Measurements from ENCODE around the gene CEP250.
"Not testable (repeated sequence)": the region's sequence is repeated elsewhere in the genome, so short reads cannot be mapped to it uniquely, and the experiment has no call there.

CEP250 gene, protein sequence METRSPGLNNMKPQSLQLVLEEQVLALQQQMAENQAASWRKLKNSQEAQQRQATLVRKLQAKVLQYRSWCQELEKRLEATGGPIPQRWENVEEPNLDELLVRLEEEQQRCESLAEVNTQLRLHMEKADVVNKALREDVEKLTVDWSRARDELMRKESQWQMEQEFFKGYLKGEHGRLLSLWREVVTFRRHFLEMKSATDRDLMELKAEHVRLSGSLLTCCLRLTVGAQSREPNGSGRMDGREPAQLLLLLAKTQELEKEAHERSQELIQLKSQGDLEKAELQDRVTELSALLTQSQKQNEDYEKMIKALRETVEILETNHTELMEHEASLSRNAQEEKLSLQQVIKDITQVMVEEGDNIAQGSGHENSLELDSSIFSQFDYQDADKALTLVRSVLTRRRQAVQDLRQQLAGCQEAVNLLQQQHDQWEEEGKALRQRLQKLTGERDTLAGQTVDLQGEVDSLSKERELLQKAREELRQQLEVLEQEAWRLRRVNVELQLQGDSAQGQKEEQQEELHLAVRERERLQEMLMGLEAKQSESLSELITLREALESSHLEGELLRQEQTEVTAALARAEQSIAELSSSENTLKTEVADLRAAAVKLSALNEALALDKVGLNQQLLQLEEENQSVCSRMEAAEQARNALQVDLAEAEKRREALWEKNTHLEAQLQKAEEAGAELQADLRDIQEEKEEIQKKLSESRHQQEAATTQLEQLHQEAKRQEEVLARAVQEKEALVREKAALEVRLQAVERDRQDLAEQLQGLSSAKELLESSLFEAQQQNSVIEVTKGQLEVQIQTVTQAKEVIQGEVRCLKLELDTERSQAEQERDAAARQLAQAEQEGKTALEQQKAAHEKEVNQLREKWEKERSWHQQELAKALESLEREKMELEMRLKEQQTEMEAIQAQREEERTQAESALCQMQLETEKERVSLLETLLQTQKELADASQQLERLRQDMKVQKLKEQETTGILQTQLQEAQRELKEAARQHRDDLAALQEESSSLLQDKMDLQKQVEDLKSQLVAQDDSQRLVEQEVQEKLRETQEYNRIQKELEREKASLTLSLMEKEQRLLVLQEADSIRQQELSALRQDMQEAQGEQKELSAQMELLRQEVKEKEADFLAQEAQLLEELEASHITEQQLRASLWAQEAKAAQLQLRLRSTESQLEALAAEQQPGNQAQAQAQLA (N-terminal part only)

DNA sequence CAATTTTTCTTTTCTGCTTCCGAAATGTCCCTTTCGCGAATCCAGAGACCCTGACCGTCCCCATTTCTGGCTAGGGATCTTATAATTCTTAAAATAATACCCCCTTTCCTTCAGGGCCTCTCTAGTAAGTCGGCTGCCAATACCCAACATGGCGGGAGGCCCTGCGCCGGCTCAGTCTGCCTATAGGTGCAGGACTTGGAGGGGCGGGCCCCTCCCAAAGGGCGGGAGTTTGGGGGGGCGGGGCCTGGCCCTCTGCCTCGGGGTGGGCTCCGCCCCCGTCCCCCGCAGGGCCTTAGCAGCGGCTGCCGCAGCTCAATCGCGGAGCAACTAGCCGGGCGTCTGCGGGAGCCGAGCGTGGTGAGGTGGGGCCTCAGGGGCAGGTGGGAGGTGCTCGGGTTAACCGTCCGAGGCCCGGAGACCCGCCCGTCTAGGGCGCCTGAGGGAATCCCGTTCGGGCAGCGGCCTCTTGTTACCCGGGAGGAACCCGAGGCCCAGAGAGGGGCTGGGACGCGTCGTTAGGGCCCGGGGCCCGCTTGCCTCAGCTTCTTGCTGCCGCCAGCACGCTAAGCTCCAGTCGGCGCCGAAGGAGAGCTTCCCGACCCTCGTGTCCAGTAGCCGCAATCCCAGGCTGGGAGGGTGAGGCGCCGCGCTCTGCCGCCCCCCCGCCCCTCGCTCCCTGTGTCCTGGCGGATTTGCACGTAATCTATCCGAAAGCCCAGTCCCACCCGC lies at the start of gene CEP250:
TSS of gene CEP250 (plus strand) at position 718 of the 729 bp plus-strand sequence. CDS start 6,770 bp downstream, outside the sequence.
- peak; percentile 99 for DNase-seq (ENCODE audit: low spot score)

- no peak for DNase-seq (ENCODE audit: low spot score)
Measured at GRCh38 chr20:35405775-35406174, 49.6 kb upstream of the CEP250 start.

DNA sequence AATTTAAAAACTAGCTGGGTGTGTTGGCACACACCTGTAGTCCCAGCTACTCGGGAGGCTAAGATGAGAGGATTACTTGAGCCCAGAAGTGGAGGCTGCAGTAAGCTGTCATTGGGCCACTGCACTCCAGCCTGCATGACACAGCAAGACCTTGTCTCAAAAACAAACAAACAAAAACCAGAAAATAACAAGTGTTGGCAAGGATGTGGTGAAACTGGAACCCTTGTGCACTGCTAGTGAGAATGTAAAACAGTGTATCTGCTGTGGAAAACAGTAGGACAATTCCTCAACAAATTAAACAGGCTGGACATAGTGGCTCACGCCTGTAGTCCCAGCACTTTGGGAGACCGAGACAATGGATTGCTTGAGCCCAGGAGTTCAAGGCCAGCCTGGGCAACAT lies 47.1 kb upstream of the CEP250 start:
- no peak for DNase-seq (ENCODE audit: low spot score)

DNA sequence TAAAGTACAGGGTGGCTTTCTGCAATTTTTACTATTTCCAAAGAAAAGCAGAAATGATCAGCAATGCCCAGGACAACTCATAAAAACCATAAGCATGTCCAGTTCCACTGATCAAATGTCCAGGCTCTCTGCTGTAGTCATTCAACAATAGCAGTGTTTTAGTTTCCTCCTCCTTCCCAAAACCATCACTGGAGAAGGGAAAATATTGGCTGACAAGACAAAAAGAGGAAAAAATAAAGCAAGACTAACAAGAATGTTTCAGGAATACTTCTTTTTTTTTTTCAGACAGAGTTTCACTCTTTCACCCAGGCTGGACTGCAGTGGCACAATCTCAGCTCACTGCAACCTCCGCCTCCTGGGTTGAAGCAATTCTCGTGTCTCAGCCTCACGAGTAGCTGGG lies 45.9 kb upstream of the CEP250 start:
- no peak for DNase-seq (ENCODE audit: low spot score)

DNA sequence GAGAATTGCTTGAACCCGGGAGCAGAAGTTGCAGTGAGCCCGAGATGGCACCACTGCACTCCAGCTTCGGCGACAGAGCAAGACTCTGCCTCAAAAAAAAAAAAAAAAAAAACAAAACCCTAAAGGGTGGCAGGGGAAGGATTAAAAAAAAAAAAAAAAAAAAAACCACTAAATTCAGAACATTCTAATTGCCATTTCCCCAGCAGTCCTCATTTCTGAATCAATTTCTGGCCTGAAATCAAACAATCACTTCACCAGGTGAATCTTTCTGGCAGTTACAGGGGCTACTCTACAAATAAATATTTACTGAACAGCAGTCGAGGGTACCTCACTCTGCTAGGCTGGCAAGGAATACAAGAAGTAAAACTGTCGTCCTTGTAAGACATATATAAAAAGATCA lies 44.8 kb upstream of the CEP250 start:
- no peak for DNase-seq (ENCODE audit: low spot score)

DNA sequence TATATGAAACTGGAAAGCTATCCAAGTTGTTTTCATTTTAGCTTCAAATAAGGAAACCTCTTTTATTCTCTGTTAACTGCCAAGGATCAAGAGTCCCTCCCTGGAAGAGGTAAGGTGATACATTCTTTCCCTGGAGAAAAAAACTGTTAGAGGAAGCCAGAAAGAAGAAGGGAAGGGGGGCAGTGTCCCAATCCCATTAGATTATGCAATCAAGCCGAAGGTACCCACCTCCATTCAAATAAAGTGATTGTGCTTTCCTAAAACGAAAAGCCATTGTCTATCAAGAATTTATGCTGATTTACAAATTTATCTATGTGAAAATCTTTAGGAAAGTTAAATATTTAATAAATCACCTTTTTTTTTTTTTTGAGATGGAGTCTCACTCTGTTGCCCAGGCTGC lies 34.1 kb upstream of the CEP250 start:
- no peak for DNase-seq (ENCODE audit: low spot score)

- DNase-seq (ENCODE audit: low spot score) = no peak
Measured at GRCh38 chr20:35431621-35432429, 23.6 kb upstream of the CEP250 start.

- no peak for DNase-seq (ENCODE audit: low spot score)
Measured at GRCh38 chr20:35432430-35432735, 23.0 kb upstream of the CEP250 start.

DNA sequence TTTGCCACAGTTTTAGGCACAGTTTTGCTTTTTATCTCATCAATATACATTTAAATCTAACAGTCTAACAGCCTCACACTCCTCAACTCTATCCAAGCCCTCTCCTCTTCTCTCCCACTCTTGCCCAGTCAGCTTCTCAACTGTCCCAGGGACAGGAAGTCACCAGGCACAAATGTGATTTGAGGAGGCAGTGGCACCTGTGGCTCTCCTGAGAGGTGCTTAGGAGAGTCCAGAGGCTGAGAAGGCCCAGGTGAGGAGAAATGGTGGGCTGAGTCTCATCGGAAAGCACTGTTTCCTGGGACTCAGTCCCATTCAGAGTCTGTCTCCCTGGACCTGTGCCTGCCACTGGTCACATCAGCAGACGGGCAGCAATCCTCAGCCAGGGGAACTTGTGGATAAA lies 22.1 kb upstream of the CEP250 start:
- no peak for DNase-seq (ENCODE audit: low spot score)

DNA sequence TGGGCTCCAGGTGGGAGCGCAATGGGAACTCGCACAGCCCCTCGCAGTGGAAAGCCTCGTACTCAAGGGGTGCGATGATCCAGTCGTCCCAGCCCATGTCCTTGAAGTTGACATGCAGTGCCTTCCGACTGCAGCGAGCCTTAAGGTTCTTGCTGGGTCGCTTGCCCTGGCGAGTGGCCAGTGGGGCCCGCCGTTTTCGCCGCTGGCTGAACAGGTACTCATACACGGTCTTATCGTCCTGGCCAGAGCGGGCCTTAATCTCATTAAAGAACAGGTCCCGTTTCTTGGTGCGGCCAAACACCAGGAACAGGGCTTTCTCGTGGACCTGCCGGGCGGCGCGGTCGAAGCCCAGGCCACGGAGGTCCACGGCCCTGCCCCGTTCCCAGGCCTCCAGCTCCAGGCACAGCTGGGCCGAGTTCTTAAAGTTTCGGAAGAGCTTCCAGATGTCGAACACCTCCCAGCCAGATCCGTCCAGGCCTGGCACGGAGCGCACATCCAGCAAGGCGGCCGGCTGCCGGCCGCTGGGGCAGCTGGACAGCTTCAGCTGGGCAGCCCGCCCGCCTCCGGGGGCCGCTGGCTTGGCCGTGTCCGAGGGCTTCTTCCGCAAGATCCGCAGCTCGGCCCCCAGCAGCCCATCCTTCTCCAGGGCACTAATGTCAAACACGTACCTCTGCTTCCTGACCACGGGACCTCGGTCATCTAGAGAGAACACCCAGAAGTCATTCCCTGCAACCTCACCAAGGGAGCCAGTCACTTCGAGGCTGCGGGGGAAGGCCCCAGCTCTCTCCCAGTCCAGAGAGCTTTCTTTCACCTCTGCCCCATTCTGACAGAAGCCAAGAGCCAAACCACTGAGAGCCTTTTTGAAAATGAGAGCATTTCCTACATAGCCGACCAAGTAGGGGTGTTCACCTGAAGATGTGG lies 21.1 kb upstream of the CEP250 start:
- no peak for DNase-seq (ENCODE audit: low spot score)

GRCh38 chr20:35436177-35436573 lies 19.2 kb upstream of the CEP250 start:
- DNase-seq (ENCODE audit: low spot score) = no peak

GRCh38 chr20:35437599-35437998 lies 17.8 kb upstream of the CEP250 start:
- no peak for DNase-seq (ENCODE audit: low spot score)

- no peak for DNase-seq (ENCODE audit: low spot score)
Measured at GRCh38 chr20:35443003-35443402, 12.4 kb upstream of the CEP250 start.

DNA sequence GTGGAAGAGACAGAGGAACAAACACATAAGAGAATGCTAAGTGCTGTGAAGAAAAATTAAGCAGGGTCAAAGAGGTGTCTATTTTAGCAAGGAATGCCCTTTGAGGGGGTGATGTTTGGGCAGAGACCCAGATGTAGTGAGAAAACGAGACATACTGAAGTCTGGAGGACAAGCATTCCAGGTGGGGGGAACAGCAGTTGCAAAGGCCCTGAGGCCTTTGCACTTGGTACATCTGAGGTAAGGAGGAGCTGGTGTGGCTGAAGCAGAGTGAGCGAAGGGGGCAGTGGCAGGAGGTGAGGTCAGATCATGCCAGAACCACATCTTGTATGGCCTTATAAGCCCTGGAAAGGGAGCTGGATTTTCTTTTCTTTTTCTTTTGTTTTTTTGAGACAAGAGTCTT lies 11.2 kb upstream of the CEP250 start:
- no peak for DNase-seq (ENCODE audit: low spot score)

DNA sequence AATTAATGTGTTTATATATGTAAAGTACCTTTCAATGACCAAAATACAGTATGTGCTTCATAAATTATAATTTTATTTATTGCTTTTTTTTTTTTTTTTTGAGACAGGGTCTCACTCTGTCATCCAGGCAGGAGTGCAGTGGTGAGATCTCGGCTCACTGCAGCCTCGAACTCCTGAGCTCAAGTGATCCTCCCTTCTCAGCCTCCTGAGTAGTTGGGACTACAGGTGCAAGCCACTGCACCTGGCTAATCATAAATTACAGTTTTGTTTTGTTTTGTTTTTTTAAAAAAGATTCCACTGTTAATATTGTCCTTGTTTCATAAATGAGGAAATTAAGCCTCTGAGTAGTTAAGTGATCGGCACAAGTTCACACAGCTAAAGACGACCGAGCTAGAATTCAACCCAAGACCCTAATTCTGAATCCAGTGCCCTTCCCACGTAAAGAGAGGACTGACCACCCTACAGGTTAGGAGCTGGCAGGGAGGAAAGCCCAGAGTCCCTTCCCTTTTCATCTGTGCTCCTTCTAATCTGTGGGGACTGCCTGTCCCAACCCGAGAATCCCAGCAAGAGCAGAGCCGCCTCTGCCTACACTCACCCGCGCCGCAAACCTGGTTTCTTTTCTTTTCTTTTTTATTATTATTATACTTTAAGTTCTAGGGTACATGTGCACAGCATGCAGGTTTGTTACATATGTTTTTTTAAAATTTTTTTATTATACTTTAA lies 8.9 kb upstream of the CEP250 start:
- DNase-seq (ENCODE audit: low spot score) = no peak

DNA sequence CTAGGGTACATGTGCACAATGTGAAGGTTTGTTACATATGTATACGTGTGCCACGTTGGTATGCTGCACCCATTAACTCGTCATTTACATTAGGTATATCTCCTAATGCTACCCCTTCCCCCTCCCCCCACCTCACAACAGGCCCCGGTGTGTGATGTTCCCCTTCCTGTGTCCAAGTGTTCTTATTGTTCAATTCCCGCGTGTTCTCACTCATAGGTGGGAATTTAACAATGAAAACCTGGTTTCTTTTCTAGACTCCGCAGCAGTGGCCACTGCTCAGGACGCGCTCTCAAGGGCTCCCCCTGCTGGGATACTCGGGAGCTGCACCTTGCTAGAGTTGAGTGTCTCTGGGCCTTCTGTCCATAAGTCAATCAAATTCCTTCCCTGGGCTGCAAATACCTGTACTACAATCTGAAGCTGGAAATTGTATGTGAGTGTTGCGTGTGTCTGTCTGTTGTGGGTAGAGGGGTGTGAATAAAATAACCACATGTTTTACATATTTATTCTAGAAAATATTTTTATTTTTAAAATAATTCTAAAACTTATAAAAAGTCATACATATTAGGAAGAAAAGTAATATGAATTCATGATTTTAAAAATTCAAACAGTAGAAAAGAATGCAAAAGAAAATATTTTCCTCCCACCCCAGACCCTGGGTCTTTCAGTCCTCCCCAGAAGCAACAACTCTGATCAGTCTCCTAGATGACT lies 8.2 kb upstream of the CEP250 start:
- peak; percentile 87 for DNase-seq (ENCODE audit: low spot score)

GRCh38 chr20:35448788-35449373 lies 6.5 kb upstream of the CEP250 start:
- no peak for DNase-seq (ENCODE audit: low spot score)

- not testable (repeated sequence) for DNase-seq (ENCODE audit: low spot score)
Measured at GRCh38 chr20:35449855-35450254, 5.5 kb upstream of the CEP250 start.
